A673 (cell line): ENCODE measurements around the gene FAM120AOS. TPM values are rescaled to one million over a fixed set of nuclear protein-coding genes. Genes with fewer than 3 reads are reported as not detected.

Source experiments
- BruUV-seq: library from RNA; stranded (reverse); fragments of 400-500 nt; replicated peaks from 2 replicates; lab custom pipeline; 2021; lab: Mats Ljungman, UMichigan
- CTCF ChIA-PET: fragments of 300-600 bp; sonication (Branson Sonifier 250); formaldehyde crosslinking; loops from one replicate; lab custom pipeline; 2022; ENCODE audit warnings: antibody characterized with exemption; lab: Charles Lee
- POLR2A ChIA-PET: fragments of 300-600 bp; sonication (Branson Sonifier 250); formaldehyde crosslinking; loops from one replicate; lab custom pipeline; 2022; ENCODE audit warnings: antibody characterized with exemption; ENCODE audit not compliant: low non-redundant PET; lab: Charles Lee
- DNase-seq: peaks from one replicate; pipeline ENCODE4 v3.0.0-alpha.2; 2015; ENCODE audit warnings: low spot score
- H3K27ac ChIP-seq: fragments of 200-600 bp; sonication (generic); 2 replicates; pipeline ENCODE4 v1.5.1; 2016; ENCODE audit warnings: mixed run types, low read depth, mild to moderate bottlenecking, mixed read lengths, antibody characterized with exemption, low read length; ENCODE audit not compliant: poor library complexity, severe bottlenecking
- H3K27me3 ChIP-seq: fragments of 200-600 bp; sonication (generic); replicated peaks from 2 replicates; pipeline ENCODE4 v1.6.1; 2017; ENCODE audit warnings: mixed run types, low read depth, mild to moderate bottlenecking, mixed read lengths, antibody characterized with exemption, low read length; ENCODE audit not compliant: insufficient read depth, poor library complexity
- H3K36me3 ChIP-seq: fragments of 200-600 bp; sonication (generic); 2 replicates; pipeline ENCODE4 v1.6.1; 2016; ENCODE audit warnings: mixed run types, mild to moderate bottlenecking, mixed read lengths, antibody characterized with exemption, low read length; ENCODE audit not compliant: insufficient read depth, poor library complexity, severe bottlenecking
- H3K4me1 ChIP-seq: fragments of 200-600 bp; sonication (generic); 2 replicates; pipeline ENCODE4 v1.6.1; 2017; ENCODE audit warnings: mixed run types, mild to moderate bottlenecking, mixed read lengths, antibody characterized with exemption, low read length; ENCODE audit not compliant: insufficient read depth, poor library complexity, severe bottlenecking
- H3K4me3 ChIP-seq: fragments of 200-600 bp; sonication (generic); 2 replicates; pipeline ENCODE4 v1.5.1; 2016; ENCODE audit warnings: low read depth, mixed run types, mild to moderate bottlenecking, mixed read lengths, low read length; ENCODE audit not compliant: poor library complexity, severe bottlenecking
- H3K9me3 ChIP-seq: fragments of 200-600 bp; sonication (generic); 2 replicates; pipeline ENCODE4 v1.6.1; 2016; ENCODE audit warnings: mixed run types, low read depth, mild to moderate bottlenecking, mixed read lengths, antibody characterized with exemption, low read length; ENCODE audit not compliant: poor library complexity, severe bottlenecking
- EZH2 ChIP-seq: fragments of 200-600 bp; sonication (generic); IDR thresholded peaks from 2 replicates; pipeline ENCODE4 v1.6.1; 2017; ENCODE audit warnings: borderline replicate concordance, low read depth, mild to moderate bottlenecking, mixed read lengths, antibody characterized with exemption, low read length; ENCODE audit not compliant: poor library complexity, severe bottlenecking
- intact Hi-C: fragments of 100-400 bp; cut with micrococcal nuclease; formaldehyde crosslinking; loops from one replicate; pipeline ENCODE4 v1.10.0; 2022; ENCODE audit not compliant: unreplicated experiment
- total RNA-seq: library from RNA; stranded (reverse); gene quantifications from 2 replicates; pipeline ENCODE4 v1.2.3, GENCODE V29; 2021
- TF ChIP-seq, protein P1 (sequence below): fragments of 300-800, 200-600 bp; sonication (generic); conservative IDR thresholded peaks from 2 replicates; pipeline ENCODE4 v1.5.1; 2017; ENCODE audit warnings: low read depth, mild to moderate bottlenecking, antibody characterized with exemption, low read length, moderate library complexity, mixed read lengths

FAM120AOS gene
- total RNA-seq, 1 experiment from 2014 or later = 34.5 TPM

DNA sequence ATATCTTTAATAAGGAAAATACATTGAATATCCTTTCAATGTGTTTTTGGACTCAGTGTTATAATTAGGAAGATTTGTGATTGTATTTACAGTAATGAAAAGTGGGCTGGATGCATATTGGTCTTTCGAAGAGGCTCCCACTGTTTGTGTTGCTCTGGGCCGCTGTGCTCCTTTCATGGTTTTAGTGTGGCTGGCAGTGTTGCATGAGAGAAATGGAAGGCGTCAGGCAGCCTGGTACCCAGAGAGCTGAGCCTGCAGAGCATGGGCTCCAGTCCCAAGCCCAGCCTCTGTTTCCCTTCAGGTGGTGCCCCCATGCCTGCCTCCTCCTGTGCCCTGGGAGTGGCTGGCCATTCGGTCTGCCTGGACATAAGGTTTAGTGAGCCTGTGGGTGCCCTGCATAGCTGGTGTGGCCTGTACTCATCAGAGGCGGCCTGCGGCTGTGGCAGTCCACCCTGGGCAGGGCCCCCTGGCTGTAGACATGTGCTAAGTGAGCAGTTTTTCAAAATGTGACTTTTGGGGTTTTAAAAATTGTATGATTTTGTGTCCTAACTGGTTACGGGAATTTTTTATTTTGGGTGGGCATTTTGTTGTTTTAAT, 27.4 kb upstream of the FAM120AOS start:
- H3K4me3 ChIP-seq = no peak overlapping the region
- peaks cover 26% of the 10 kb centered on the region for H3K36me3 ChIP-seq
- TF ChIP-seq, protein P1, sequence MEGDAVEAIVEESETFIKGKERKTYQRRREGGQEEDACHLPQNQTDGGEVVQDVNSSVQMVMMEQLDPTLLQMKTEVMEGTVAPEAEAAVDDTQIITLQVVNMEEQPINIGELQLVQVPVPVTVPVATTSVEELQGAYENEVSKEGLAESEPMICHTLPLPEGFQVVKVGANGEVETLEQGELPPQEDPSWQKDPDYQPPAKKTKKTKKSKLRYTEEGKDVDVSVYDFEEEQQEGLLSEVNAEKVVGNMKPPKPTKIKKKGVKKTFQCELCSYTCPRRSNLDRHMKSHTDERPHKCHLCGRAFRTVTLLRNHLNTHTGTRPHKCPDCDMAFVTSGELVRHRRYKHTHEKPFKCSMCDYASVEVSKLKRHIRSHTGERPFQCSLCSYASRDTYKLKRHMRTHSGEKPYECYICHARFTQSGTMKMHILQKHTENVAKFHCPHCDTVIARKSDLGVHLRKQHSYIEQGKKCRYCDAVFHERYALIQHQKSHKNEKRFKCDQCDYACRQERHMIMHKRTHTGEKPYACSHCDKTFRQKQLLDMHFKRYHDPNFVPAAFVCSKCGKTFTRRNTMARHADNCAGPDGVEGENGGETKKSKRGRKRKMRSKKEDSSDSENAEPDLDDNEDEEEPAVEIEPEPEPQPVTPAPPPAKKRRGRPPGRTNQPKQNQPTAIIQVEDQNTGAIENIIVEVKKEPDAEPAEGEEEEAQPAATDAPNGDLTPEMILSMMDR = no peak
- TF ChIP-seq EZH2 = no peak
- BruUV-seq = no TSS peak
- H3K4me1 ChIP-seq = peaks cover under 1% of the 10 kb centered on the region
- CTCF ChIA-PET = no interaction called here
- POLR2A ChIA-PET = no interaction called here
- H3K27ac ChIP-seq = no peak overlapping the region
- intact Hi-C loops = no loop called here
- no peak for DNase-seq
- H3K9me3 ChIP-seq = no peaks in the 10 kb centered on the region
- no peaks in the 10 kb centered on the region for H3K27me3 ChIP-seq

DNA sequence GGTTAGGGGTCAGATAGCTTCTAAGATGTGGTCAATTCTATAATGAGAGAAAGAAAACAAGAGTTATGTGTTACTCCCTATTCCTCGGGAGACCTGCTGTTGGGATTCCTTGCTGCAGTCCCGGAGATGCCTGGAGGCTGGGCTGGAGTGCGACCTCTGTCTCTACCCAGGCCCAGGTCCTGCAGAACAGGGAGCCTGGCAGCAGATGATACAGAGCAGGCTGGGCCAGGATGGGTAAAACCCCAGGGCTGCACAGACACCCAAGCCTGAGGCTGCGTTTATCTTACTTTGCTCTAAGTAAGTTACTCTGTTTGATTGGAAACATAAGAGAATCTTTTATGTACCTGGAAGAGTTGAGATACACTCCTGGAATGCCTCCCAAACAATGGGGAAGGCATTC, 26.9 kb upstream of the FAM120AOS start:
- H3K27ac ChIP-seq = no peak overlapping the region
- DNase-seq = no peak
- ChIA-PET CTCF (no interaction called here), POLR2A (no interaction called here)
- intact Hi-C loops = no loop called here
- no peak for TF ChIP-seq EZH2
- TF ChIP-seq, protein P1 = no peak
- H3K27me3 ChIP-seq = no peaks in the 10 kb centered on the region
- H3K36me3 ChIP-seq = peaks cover 20% of the 10 kb centered on the region
- no peaks in the 10 kb centered on the region for H3K4me1 ChIP-seq
- H3K4me3 ChIP-seq = no peak overlapping the region
- H3K9me3 ChIP-seq = no peaks in the 10 kb centered on the region
- no TSS peak for BruUV-seq

DNA sequence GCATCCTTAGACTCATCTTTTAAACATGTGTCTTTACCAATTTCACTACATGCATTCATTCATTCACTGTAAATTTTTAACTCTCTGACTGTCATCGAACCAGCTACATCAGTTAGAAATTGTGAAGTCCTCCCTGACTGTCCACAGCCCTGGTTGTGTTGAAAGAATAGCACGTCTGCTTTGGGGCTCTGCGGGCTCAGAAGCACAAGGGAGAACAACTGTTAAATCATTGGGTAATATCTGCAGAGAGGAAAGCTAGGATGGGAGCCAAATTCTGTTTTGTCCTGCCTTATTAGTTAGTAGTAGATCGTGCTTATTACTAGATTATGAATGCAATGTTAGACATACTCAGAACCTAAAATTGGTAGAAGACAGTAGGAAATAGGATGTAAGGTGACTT, 26.3 kb upstream of the FAM120AOS start:
- H3K9me3 ChIP-seq = no peaks in the 10 kb centered on the region
- BruUV-seq = no TSS peak
- TF ChIP-seq EZH2 = no peak
- TF ChIP-seq, protein P1 = no peak
- no peak overlapping the region for H3K4me3 ChIP-seq
- ChIA-PET POLR2A (no interaction called here), CTCF (no interaction called here)
- DNase-seq = no peak
- H3K27me3 ChIP-seq = no peaks in the 10 kb centered on the region
- intact Hi-C loops = no loop called here
- peaks cover 15% of the 10 kb centered on the region for H3K36me3 ChIP-seq
- no peak overlapping the region for H3K27ac ChIP-seq
- H3K4me1 ChIP-seq = no peaks in the 10 kb centered on the region
